Renal cortex interstitium (tissue), 3 donors: ENCODE measurements around the gene C1orf56. TPM values are rescaled to one million over a fixed set of nuclear protein-coding genes. Genes with fewer than 3 reads are reported as not detected.

Experiments
- polyA plus RNA-seq, 3 donors: library from polyadenylated mRNA; unstranded; fragments of 120-200 nt; gene quantifications; one replicate each; pipeline ENCODE4 v1.2.1, GENCODE V29; 2013; ENCODE audit not compliant: insufficient read length in 3 of 3

The C1orf56 gene
- polyA plus RNA-seq, 3 donors: 9.1 to 14.0 (median 11.8) TPM

Other genes starting within 250 kb of the C1orf56 start
- gene CTSK, start 239.5 kb upstream of the C1orf56 start, polyA plus RNA-seq: 10 to 100 TPM; 22.9 to 28.1 (median 24.2) TPM
- 10 to 100 TPM; 53.5 to 59.7 (median 54.1) TPM for gene ARNT, start 171.2 kb upstream of the C1orf56 start, polyA plus RNA-seq
- under 1 TPM in 1 of 3 donors, not detected in 2; 0.09 TPM for gene CTXND2, start 160.6 kb upstream of the C1orf56 start, polyA plus RNA-seq
- gene SETDB1, start 121.4 kb upstream of the C1orf56 start, polyA plus RNA-seq: 10 to 100 TPM; 75.3 to 91.8 (median 85.4) TPM
- 100 to 1,000 TPM; 296 to 301 (median 300) TPM for gene CERS2, start 72.9 kb upstream of the C1orf56 start, polyA plus RNA-seq
- gene ANXA9, start 65.5 kb upstream of the C1orf56 start, polyA plus RNA-seq: 10 to 100 TPM; 14.3 to 18.9 (median 14.6) TPM
- gene MINDY1, start 40.8 kb upstream of the C1orf56 start, polyA plus RNA-seq: 10 to 100 TPM; 38.9 to 58.3 (median 39.3) TPM
- 10 to 100 TPM; 42.4 to 48.7 (median 42.8) TPM for gene PRUNE1, start 39.3 kb upstream of the C1orf56 start, polyA plus RNA-seq
- 1 to 10 TPM; 1.6 to 3.6 (median 2.7) TPM for gene BNIPL, start 11.2 kb upstream of the C1orf56 start, polyA plus RNA-seq
- gene CDC42SE1, start 11.9 kb downstream of the C1orf56 start, polyA plus RNA-seq: 10 to 100 TPM; 73.0 to 82.3 (median 75.4) TPM
- 10 to 100 TPM; 22.6 to 26.7 (median 24.7) TPM for gene MLLT11, start 12.6 kb downstream of the C1orf56 start, polyA plus RNA-seq
- 10 to 100 TPM; 10.5 to 15.8 (median 15.4) TPM for gene GABPB2, start 23.0 kb downstream of the C1orf56 start, polyA plus RNA-seq
- gene SEMA6C, start 98.9 kb downstream of the C1orf56 start, polyA plus RNA-seq: 10 to 100 TPM; 29.8 to 34.5 (median 29.9) TPM
- 1 to 10 TPM; 1.0 to 1.5 (median 1.3) TPM for gene TNFAIP8L2, start 108.9 kb downstream of the C1orf56 start, polyA plus RNA-seq
- gene LYSMD1, start 118.2 kb downstream of the C1orf56 start, polyA plus RNA-seq: 10 to 100 TPM; 16.4 to 20.1 (median 19.0) TPM
- 10 to 100 TPM; 38.4 to 45.2 (median 40.1) TPM for gene SCNM1, start 118.4 kb downstream of the C1orf56 start, polyA plus RNA-seq
- 1 to 10 TPM; 1.0 to 2.0 (median 1.4) TPM for gene TMOD4, start 128.2 kb downstream of the C1orf56 start, polyA plus RNA-seq
- 10 to 100 TPM; 63.9 to 81.9 (median 68.9) TPM for gene VPS72, start 142.4 kb downstream of the C1orf56 start, polyA plus RNA-seq
- 10 to 100 TPM; 61.9 to 79.7 (median 73.5) TPM for gene PIP5K1A, start 150.8 kb downstream of the C1orf56 start, polyA plus RNA-seq
- gene PSMD4, start 207.0 kb downstream of the C1orf56 start, polyA plus RNA-seq: 100 to 1,000 TPM; 160 to 185 (median 174) TPM
- gene ZNF687, start 234.5 kb downstream of the C1orf56 start, polyA plus RNA-seq: 10 to 100 TPM; 20.4 to 27.1 (median 25.2) TPM